B cell (primary cell): ENCODE results near the gene MPIG6B. TPM values are rescaled to one million over a fixed set of nuclear protein-coding genes. Genes with fewer than 3 reads are reported as not detected.

Experiments used
- ATAC-seq: fragments of 200-7000 bp; cut with Tn5 transposase; one replicate; pipeline ENCODE4 v1.10.0; 2021; ENCODE audit warnings: low read depth, mild to moderate bottlenecking, moderate number of reproducible peaks, moderate library complexity
- CTCF ChIA-PET: fragments of 350-600 bp; sonication (Branson Sonifier 250); formaldehyde crosslinking; loops from one replicate; lab custom pipeline; 2021; ENCODE audit warnings: antibody characterized with exemption, inconsistent platforms; lab: Charles Lee
- POLR2A ChIA-PET: fragments of 350-600 bp; sonication (Branson Sonifier 250); formaldehyde crosslinking; loops from one replicate; lab custom pipeline; 2021; ENCODE audit warnings: antibody characterized with exemption; lab: Charles Lee
- DNase-seq: peaks from one replicate; pipeline ENCODE4 v3.0.0; 2013
- H2AFZ ChIP-seq: 2 replicates; pipeline ENCODE4 v1.6.1; 2012; ENCODE audit warnings: mild to moderate bottlenecking, low read depth, low read length; ENCODE audit not compliant: insufficient read depth, poor library complexity, severe bottlenecking
- H3K27ac ChIP-seq, 2 donors: 1 replicate in 1 of 2; 2 replicates in 1 of 2; pipeline ENCODE4 v1.5.1; 2012 to 2013; ENCODE audit warnings: low read length in 2 of 2, mild to moderate bottlenecking in 2 of 2, moderate library complexity in 1 of 2
- H3K27me3 ChIP-seq, 4 experiments: fragments of 200-600 bp in 1 of 4; sonication (generic) in 1 of 4; replicated peaks in 1 of 4; 1 replicate in 2 of 4; 2 replicates in 2 of 4; pipeline versions ENCODE4 v1.6.1 to v1.7.0; 2013 to 2016; ENCODE audit warnings: low read length in 3 of 4, mild to moderate bottlenecking in 2 of 4, mixed read lengths in 1 of 4, moderate library complexity in 1 of 4; ENCODE audit not compliant: insufficient read depth in 4 of 4, control insufficient read depth in 3 of 4; ENCODE audit errors: control extremely low read depth in 1 of 4
- H3K36me3 ChIP-seq, 2 experiments: replicated peaks in 1 of 2; 1 replicate in 1 of 2; 2 replicates in 1 of 2; pipeline versions ENCODE4 v1.6.1 to v1.7.1; 2013; ENCODE audit warnings: low read length in 1 of 2; ENCODE audit not compliant: insufficient read depth in 2 of 2, control insufficient read depth in 1 of 2; ENCODE audit errors: control extremely low read depth in 1 of 2, extremely low read depth in 1 of 2
- H3K4me1 ChIP-seq, 2 donors: fragments of 200-600 bp in 1 of 2; sonication (generic) in 1 of 2; 1 replicate in 1 of 2; 2 replicates in 1 of 2; pipeline versions ENCODE4 v1.5.1 to v1.6.1; 2013 to 2017; ENCODE audit warnings: low read length in 2 of 2; ENCODE audit not compliant: control insufficient read depth in 2 of 2, insufficient read depth in 2 of 2
- H3K4me2 ChIP-seq: replicated peaks from 2 replicates; pipeline ENCODE3; 2012; ENCODE audit warnings: mild to moderate bottlenecking, low read depth, low read length; ENCODE audit not compliant: poor library complexity, severe bottlenecking
- H3K4me3 ChIP-seq, 5 experiments: fragments of 200-600 bp in 1 of 5; sonication (generic) in 1 of 5; 1 replicate in 3 of 5; 2 replicates in 2 of 5; pipeline versions ENCODE4 v1.5.1 to v1.7.0; 2011 to 2016; ENCODE audit warnings: low read length in 4 of 5, mild to moderate bottlenecking in 4 of 5, low read depth in 2 of 5, control low read depth in 1 of 5, moderate library complexity in 1 of 5; ENCODE audit not compliant: insufficient read depth in 1 of 5; ENCODE audit errors: control extremely low read depth in 1 of 5, extremely low read depth in 1 of 5
- H3K79me2 ChIP-seq: fragments of 200-600 bp; sonication (generic); one replicate; pipeline ENCODE4 v1.6.0; 2016; ENCODE audit warnings: low read length; ENCODE audit not compliant: control insufficient read depth, insufficient read depth
- H3K9ac ChIP-seq: fragments of 200-600 bp; sonication (generic); 2 replicates; pipeline ENCODE4 v1.6.1; 2017; ENCODE audit warnings: mild to moderate bottlenecking, low read length, moderate library complexity
- H3K9me3 ChIP-seq, 3 donors: one replicate each; pipeline versions ENCODE4 v1.6.1 to v1.7.1; 2013; ENCODE audit warnings: low read length in 2 of 3; ENCODE audit not compliant: control insufficient read depth in 2 of 3, insufficient read depth in 1 of 3; ENCODE audit errors: control extremely low read depth in 1 of 3
- H4K20me1 ChIP-seq: 2 replicates; pipeline ENCODE4 v1.6.0; 2012; ENCODE audit warnings: mild to moderate bottlenecking, low read length; ENCODE audit not compliant: insufficient read depth, control insufficient read depth, poor library complexity, severe bottlenecking
- H3K27ac Mint-ChIP-seq: one replicate; pipeline ENCODE4 v1.8.0; 2021; ENCODE audit warnings: mixed read lengths
- H3K27me3 Mint-ChIP-seq: one replicate; pipeline ENCODE4 v1.8.0; 2021; ENCODE audit warnings: mixed read lengths
- H3K4me1 Mint-ChIP-seq: one replicate; pipeline ENCODE4 v1.8.0; 2021; ENCODE audit warnings: mixed read lengths
- H3K4me3 Mint-ChIP-seq: one replicate; pipeline ENCODE4 v1.8.0; 2021; ENCODE audit warnings: mixed read lengths
- H3K9me3 Mint-ChIP-seq: one replicate; pipeline ENCODE4 v1.8.0; 2022; ENCODE audit warnings: mixed read lengths; ENCODE audit not compliant: insufficient read depth
- EZH2 ChIP-seq: IDR thresholded peaks from 2 replicates; pipeline ENCODE4 v1.6.1; 2012; ENCODE audit warnings: borderline replicate concordance, low read depth, mild to moderate bottlenecking, moderate library complexity, low read length; ENCODE audit not compliant: insufficient read depth, poor library complexity, severe bottlenecking
- WGBS: methylation state at CpG from one replicate; pipeline ENCODE4 v1.1.5; 2013; ENCODE audit warnings: missing lambda C conversion rate; ENCODE audit not compliant: insufficient coverage; 5-methylcytosine and 5-hydroxymethylcytosine counted together
- intact Hi-C: fragments of 100-400 bp; cut with micrococcal nuclease; formaldehyde crosslinking; loops from one replicate; pipeline ENCODE4 v1.10.0; 2022
- polyA plus RNA-seq: library from polyadenylated mRNA; depleted of rRNA; stranded (reverse); fragments of >200 nt; gene quantifications from 2 replicates; pipeline ENCODE4 v1.2.3, GENCODE V29; 2012
- total RNA-seq, 2 donors: library from RNA; stranded (reverse); fragments of 120-200 nt in 1 of 2; gene quantifications; 1 replicate in 1 of 2; 2 replicates in 1 of 2; pipeline versions ENCODE4 v1.2.3 to v1.2.4, GENCODE V29; 2013 to 2022
- TF ChIP-seq, protein P1 (sequence below): fragments of 200-600 bp; IDR thresholded peaks from one replicate; pipeline ENCODE4 v1.8.0; 2022; ENCODE audit warnings: antibody characterized with exemption, mild to moderate bottlenecking

The MPIG6B gene
- total and polyA plus RNA-seq, 2 donors (not counting 1 experiment from before 2014, with no cell fraction given), result 0.54 to 1.6 TPM

GRCh38 chr6:31734821-31735406 is 11.7 kb downstream of the MPIG6B start:
- Histone ChIP-seq H3K27ac (peak overlapping the region; percentile 81 to 96), H3K4me1 (peaks cover 50 to 58% of the 10 kb centered on the region in 2 donors), H4K20me1 (peaks cover 15% of the 10 kb centered on the region), H3K4me3 (peak overlapping the region; percentile 73 to 99 (median 87)), H3K79me2 (peaks cover 42% of the 10 kb centered on the region), H3K27me3 (no peaks in the 10 kb centered on the region), H3K4me2 (peak overlapping the region; percentile 82), H3K9me3 (no peaks in the 10 kb centered on the region), H3K9ac (peak overlapping the region; percentile 91), H3K36me3 (peaks cover 4 to 39% of the 10 kb centered on the region in 2 experiments), H2AFZ (peak overlapping the region; percentile 63)
- TF ChIP-seq, protein P1, sequence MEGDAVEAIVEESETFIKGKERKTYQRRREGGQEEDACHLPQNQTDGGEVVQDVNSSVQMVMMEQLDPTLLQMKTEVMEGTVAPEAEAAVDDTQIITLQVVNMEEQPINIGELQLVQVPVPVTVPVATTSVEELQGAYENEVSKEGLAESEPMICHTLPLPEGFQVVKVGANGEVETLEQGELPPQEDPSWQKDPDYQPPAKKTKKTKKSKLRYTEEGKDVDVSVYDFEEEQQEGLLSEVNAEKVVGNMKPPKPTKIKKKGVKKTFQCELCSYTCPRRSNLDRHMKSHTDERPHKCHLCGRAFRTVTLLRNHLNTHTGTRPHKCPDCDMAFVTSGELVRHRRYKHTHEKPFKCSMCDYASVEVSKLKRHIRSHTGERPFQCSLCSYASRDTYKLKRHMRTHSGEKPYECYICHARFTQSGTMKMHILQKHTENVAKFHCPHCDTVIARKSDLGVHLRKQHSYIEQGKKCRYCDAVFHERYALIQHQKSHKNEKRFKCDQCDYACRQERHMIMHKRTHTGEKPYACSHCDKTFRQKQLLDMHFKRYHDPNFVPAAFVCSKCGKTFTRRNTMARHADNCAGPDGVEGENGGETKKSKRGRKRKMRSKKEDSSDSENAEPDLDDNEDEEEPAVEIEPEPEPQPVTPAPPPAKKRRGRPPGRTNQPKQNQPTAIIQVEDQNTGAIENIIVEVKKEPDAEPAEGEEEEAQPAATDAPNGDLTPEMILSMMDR, result no peak
- TF ChIP-seq EZH2, result no peak
- Mint-ChIP-seq H3K27me3 (no peaks in the 10 kb centered on the region), H3K27ac (peak overlapping the region; percentile 91), H3K4me3 (peak overlapping the region; percentile 100), H3K4me1 (peaks cover 80% of the 10 kb centered on the region), H3K9me3 (no peaks in the 10 kb centered on the region)
- ATAC-seq, result peak; percentile 26
- 1% methylated on average over 11 of the region's 18 CpGs for WGBS
- ChIA-PET CTCF (interaction anchor here (0.9 to 7.8 kb wide), 5 partner anchors 6 to 218 kb away, joined by 3 to 90 read pairs (median 46); partner anchors contain the start of gene DDAH2), POLR2A (interaction anchor here (0.5 to 2.2 kb wide), 11 partner anchors 31 to 1886 kb away, joined by 3 to 9 read pairs (median 5); partner anchors contain the start of genes ABHD16A, BAG6, HSPA1A and HSPA1L)
- peak; percentile 50 for DNase-seq
- intact Hi-C loops, result loop anchor here (5.0 to 10.0 kb wide), 5 partner anchors 68 to 460 kb away; partner anchors contain the start of genes CSNK2B, DDX39B, DXO and EHMT2
